HL-60/S4 (cell line): ENCODE data around the gene PRRG2.

Source experiments
- in situ Hi-C: fragments of 300-500 bp; cut with MboI; formaldehyde crosslinking; loops from 2 replicates; pipeline ENCODE4 v1.14.3; 2022; ENCODE audit warnings: low sequenced_read_pairs

PRRG2 gene

GRCh38 chr19:49556412-49557398, 24.4 kb upstream of the PRRG2 start:
- in situ Hi-C loops: no loop called here

- in situ Hi-C loops: no loop called here
Measured at GRCh38 chr19:49557641-49558325, 23.3 kb upstream of the PRRG2 start.

GRCh38 chr19:49558591-49558990, 22.5 kb upstream of the PRRG2 start:
- in situ Hi-C loops: no loop called here

- in situ Hi-C loops: no loop called here
Measured at GRCh38 chr19:49559443-49559842, 21.7 kb upstream of the PRRG2 start.

- in situ Hi-C loops: no loop called here
Measured at GRCh38 chr19:49559928-49560327, 21.2 kb upstream of the PRRG2 start.

GRCh38 chr19:49560358-49560900, 20.7 kb upstream of the PRRG2 start:
- in situ Hi-C loops: no loop called here

- in situ Hi-C loops: no loop called here
Measured at GRCh38 chr19:49564616-49565045, 16.5 kb upstream of the PRRG2 start.

GRCh38 chr19:49565261-49565660, 15.9 kb upstream of the PRRG2 start:
- in situ Hi-C loops: no loop called here

- in situ Hi-C loops: no loop called here
Measured at GRCh38 chr19:49566302-49566701, 14.8 kb upstream of the PRRG2 start.

- in situ Hi-C loops: no loop called here
Measured at GRCh38 chr19:49567861-49568441, 13.2 kb upstream of the PRRG2 start.

- in situ Hi-C loops: no loop called here
Measured at GRCh38 chr19:49570138-49570856, 10.8 kb upstream of the PRRG2 start.

GRCh38 chr19:49570997-49571676, 10.0 kb upstream of the PRRG2 start:
- in situ Hi-C loops: no loop called here

GRCh38 chr19:49573009-49573408, 8.1 kb upstream of the PRRG2 start:
- in situ Hi-C loops: no loop called here

GRCh38 chr19:49573425-49573824, 7.7 kb upstream of the PRRG2 start:
- in situ Hi-C loops: no loop called here

- in situ Hi-C loops: no loop called here
Measured at GRCh38 chr19:49574206-49574755, 6.8 kb upstream of the PRRG2 start.

- in situ Hi-C loops: no loop called here
Measured at GRCh38 chr19:49579193-49579592, 1.9 kb upstream of the PRRG2 start.

GRCh38 chr19:49579947-49580263, 1.2 kb upstream of the PRRG2 start:
- in situ Hi-C loops: no loop called here

- in situ Hi-C loops: no loop called here
Measured at GRCh38 chr19:49580264-49581006, 681 bp upstream of the PRRG2 start, which contains the start of gene NOSIP. NOSIP (minus strand) TSS chr19:49580556; CDS start chr19:49560691, 19,865 bp downstream.

GRCh38 chr19:49583239-49583638, 2.1 kb downstream of the PRRG2 start:
- in situ Hi-C loops: no loop called here
